HG03442 (cell line): Measurements from ENCODE around the gene TLE1.

Experiments used
- ATAC-seq: cut with Tn5 transposase; IDR thresholded peaks from one replicate; pipeline ENCODE4 v1.9.1; 2021; ENCODE audit warnings: mild to moderate bottlenecking, moderate library complexity; ENCODE audit not compliant: unreplicated experiment

Gene TLE1

DNA sequence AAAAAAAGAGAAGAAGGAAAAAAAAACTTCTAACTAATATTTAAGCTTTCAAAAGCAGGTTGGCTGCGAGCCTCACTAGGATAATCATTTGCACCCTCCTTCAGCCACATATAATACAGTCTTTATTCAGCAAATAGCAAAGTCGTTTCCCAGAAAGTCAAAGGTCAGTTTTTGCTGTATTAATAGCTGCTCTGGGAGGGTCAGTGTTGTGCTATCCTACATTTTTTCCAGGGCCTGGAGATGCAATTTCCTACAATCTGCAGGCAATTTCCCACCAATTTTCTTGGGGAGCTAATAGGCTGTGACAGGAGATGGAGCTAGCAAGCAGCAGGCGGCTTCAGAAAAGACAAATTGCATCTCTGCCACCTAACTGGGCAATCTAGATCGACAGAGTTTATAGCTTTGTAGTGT is 136.8 kb downstream of the TLE1 start:
- ATAC-seq: no peak

DNA sequence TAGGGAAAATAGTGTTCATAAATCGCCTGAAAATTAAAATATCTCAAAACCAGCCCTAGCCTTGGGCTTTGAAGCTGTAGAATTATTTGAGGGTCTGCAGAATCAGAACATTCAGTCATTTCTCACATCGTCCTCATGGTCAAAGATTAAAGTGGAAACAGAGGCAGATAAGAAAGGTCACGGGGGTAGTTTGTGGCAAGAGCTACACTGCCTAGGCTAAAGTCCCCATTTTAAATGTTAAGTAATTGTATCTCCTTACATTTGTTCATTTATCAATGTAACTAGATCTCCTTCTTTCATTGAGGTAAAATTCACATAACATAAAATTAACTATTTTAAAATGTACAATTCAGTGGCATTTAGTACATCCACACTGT is 139.2 kb downstream of the TLE1 start:
- no peak for ATAC-seq

GRCh38 chr9:81549500-81550206 is 139.7 kb downstream of the TLE1 start:
- ATAC-seq: no peak

DNA sequence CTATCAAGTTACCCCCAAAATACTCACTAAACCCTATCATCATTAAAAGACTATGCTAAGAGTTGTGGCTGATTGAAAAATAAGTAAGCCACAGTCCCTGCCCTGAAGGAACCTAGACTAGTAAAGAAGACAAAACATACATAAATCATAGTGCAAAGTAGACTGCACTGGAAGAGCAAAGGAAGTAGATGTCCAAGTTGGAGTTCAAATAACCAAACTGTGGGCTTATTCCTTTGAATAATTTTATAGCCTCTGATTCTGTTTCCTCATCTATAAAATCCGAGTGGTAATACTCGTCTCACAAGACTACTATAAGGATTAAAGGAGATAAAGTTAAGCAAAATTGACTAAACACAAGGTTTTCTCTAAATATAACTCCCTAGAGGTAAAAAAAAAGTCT is 140.4 kb downstream of the TLE1 start:
- ATAC-seq: no peak

DNA sequence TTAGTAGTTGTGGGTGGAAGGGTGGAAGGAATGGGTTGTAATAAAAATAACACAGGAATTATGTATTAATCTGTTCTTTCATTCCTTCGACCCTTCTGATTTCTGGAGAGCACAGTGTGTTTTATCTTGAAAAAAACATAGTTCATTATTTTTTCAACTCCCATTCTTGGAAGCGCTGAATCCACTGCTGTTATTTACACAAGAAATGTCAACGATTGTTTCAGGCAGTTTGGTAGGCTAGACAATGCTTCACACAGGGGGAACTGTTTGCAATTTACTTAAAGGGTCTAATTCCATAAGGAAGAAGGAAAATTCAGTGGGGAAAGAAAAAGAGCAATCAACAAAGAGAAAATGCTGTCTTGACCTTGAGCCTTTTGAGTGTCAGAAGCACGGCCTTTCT is 142.9 kb downstream of the TLE1 start:
- no peak for ATAC-seq

DNA sequence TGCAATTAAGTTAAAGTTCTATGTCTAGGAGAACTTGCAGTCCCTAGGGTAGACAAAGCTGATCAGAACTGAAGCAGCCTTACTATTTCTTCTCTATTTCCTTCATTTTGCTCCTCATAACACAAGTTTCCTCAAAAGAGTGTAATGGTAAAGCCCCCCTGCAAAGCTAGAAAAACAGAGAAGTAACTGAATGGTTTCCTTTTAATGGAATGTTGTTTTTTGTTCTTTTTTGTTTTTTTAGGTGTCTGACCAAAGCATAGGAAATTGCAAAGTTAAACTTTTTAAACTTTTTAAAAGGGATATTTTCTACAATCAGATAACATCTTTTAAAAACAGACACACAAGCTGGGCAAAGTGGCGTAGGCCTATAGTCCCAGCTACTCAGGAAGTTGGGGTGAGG is 145.7 kb downstream of the TLE1 start:
- ATAC-seq: no peak

DNA sequence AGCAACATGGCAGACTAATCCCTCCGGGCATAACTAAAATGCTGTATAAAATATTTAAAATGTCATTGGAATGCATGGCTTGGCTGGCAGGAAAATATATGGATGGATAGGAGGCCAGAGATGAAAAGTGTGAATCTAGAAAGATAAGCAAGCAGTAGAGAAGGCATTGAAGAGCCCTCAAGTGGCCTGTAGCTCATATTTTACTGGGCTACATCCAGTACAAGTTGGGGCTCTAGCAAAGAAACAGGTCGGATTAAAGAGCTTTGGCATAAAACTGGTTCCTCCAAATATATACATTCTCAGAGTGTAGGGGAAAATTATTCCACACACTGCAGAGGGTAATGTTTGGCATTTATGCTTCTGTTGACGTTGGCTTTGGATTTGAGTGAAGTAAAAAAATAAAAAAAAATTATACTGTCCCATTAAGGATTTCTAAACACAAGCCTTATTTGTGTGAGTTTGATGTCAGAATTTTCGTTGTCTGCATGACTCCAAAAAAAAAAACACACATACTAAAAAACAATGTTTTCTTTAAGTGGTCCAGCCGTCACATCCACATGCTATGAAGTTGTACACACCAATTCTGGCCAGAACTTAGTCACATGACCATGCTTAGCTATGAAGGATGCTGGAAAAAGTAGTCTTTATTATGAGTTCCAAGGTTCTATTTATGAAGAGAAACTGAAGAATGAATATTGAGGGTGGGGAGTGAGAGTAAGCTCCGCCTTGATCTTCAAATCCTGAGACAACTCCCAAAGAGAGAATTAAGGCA is 147.0 kb downstream of the TLE1 start:
- no peak for ATAC-seq

DNA sequence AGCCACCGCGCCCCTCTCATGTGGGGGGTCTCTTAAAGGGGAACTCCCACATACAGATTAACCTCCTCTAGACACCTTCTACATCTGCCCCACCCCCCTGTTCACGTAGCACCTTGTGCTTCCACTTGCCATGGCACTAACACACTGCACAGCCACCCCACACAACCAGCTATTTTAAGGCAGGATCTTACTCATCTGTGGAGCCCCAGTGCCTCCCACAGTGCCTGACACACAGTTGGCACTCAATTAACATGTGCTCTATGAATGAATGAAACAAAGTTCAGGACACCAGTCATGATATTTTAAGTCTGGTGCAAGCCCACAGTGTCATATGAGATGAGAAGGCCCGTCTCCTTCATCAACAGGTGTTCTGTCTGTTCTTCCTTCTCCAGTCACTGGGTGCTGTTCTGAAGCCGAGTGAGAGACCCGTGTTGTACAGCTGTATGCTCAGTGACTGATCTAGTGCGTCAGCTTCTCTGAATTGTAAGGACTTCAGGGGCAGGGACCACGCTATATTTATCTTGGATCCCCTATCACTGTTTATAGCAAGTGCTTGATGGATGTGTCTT is 149.1 kb downstream of the TLE1 start:
- no peak for ATAC-seq

- ATAC-seq: no peak
Measured at GRCh38 chr9:81539317-81539716, 150.0 kb downstream of the TLE1 start.

DNA sequence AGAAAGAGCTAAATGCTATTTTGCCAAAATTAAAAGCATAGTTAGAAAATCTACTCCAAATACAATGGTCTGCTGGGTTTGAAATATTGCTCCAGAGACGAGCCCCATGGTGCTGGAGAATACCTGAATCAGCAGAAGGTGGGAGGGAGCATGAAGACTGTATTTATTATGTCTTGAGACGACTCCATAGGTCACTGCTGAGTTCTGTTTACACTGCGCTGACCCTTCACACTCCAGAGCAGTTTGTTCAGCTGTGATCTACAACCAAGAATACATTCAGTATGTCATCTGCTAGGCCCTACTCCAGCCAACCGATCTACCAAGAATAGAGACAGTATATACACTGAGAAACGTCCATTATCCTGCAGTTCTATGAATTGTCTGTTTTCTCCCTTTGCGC is 150.5 kb downstream of the TLE1 start:
- ATAC-seq: no peak

- no peak for ATAC-seq
Measured at GRCh38 chr9:81537964-81538363, 151.4 kb downstream of the TLE1 start.

GRCh38 chr9:81536242-81537025 is 152.9 kb downstream of the TLE1 start:
- no peak for ATAC-seq

DNA sequence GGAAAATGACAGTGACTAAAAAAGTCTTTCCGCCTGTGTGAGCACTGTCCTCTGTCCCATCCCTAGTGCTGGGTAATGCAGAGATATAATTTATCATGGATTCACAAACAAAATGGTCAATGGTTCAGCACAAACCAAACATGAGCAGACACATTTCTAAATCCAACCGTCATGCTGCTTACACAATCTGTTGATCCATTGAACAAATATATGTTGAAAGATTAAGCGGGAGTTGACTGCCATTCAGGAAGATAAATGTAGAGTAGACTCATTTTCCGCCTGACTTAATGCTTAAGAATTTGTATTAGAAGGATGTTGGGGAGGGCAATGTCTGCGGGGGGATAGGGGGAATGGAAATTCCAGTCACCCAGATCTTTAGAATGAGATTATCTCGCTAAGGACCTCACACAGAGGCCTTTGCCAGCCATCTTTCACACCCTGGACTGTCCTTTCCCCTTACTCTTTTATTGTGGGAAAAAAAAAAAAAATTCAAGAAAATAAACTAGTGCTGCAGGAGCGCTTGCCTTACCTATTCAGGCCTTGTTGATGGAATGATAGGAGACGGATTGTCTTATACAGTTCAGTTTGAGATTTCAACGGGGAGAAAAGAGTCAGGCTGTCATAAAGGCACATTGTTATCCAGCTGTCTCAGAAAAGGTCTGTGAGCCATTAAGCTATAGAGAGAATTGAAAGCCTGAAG is 153.7 kb downstream of the TLE1 start:
- ATAC-seq: no peak

GRCh38 chr9:81534138-81534875 is 155.0 kb downstream of the TLE1 start:
- no peak for ATAC-seq
